GM12891 (cell line): ENCODE measurements around the gene MAPK4.

Experiments
- DNase-seq: peaks from one replicate; pipeline ENCODE4 v3.0.0; 2011; ENCODE audit warnings: low spot score; ENCODE audit not compliant: insufficient read length
- FAIRE-seq: peaks from 2 replicates; lab custom pipeline; 2011; peaks lifted over from hg19 to GRCh38; lab: Jason Lieb, UNC
- PAX5 ChIP-seq: IDR thresholded peaks from 2 replicates; pipeline ENCODE4 v1.6.1; 2011; ENCODE audit warnings: low read length, moderate library complexity, mild to moderate bottlenecking; ENCODE audit not compliant: insufficient read depth, severe bottlenecking
- POLR2A ChIP-seq: IDR thresholded peaks from 2 replicates; pipeline ENCODE4 v1.6.1; 2011; ENCODE audit warnings: low read depth, low read length, control low read depth
- POLR2AphosphoS5 ChIP-seq: IDR thresholded peaks from 2 replicates; pipeline ENCODE4 v1.6.1; 2011; ENCODE audit warnings: low read depth, low read length, control low read depth
- POU2F2 ChIP-seq: IDR thresholded peaks from 2 replicates; pipeline ENCODE4 v1.6.1; 2011; ENCODE audit warnings: low read depth, mild to moderate bottlenecking, control low read depth, low read length, moderate library complexity
- SPI1 ChIP-seq: IDR thresholded peaks from 2 replicates; pipeline ENCODE4 v1.6.1; 2011; ENCODE audit warnings: low read depth, low read length, control low read depth
- TAF1 ChIP-seq: IDR thresholded peaks from 2 replicates; pipeline ENCODE4 v1.6.1; 2011; ENCODE audit warnings: low read depth, low read length, control low read depth

MAPK4 gene

DNA sequence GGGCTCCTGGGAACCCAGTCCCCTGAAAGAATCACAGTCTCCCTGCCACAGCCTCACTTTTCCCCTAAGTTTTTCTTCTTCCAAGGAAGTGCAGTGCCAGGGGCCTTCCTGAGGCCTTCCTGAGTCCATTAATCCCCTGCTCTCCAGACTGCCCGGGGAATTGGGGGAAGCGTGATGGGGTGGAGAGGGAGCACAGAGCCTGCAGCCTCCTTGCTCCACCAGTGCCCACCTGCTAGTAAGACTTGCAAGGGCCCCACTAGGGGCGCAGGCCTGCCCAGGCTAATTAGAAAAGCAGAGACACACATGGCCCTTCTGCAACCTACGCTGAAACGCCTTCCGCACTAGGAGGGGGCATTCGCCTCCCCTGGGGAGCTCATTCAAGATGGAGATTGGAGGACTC lies 149.3 kb downstream of the MAPK4 start:
- DNase-seq, result no peak
- no peak for FAIRE-seq
- TF ChIP-seq PAX5 (no peak), TAF1 (no peak), POLR2AphosphoS5 (no peak), POLR2A (no peak), POU2F2 (no peak), SPI1 (no peak)

DNA sequence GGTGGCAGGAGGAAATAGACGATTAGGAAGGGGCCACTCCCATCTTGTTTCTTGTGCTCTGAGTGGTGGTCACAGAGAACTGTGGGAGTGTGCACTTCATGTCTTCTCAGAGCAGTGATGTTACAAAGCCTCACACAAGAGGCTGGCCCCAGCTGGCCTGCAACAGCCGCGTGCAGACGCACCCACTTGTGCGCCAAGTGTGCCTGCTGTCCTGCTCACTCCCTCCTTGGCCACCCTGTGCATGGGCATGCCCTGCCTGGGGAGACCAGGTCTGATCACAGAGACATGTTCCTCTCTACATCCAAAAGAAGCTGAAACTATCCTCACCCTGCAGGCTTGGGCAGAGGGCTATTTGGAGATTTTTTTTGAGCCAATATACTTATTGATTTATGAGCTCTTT lies 151.5 kb downstream of the MAPK4 start:
- TF ChIP-seq TAF1, result no peak
- TF ChIP-seq SPI1, result no peak
- TF ChIP-seq PAX5, result no peak
- TF ChIP-seq POLR2A, result no peak
- no peak for TF ChIP-seq POLR2AphosphoS5
- TF ChIP-seq POU2F2, result no peak
- no peak for FAIRE-seq
- DNase-seq, result no peak

DNA sequence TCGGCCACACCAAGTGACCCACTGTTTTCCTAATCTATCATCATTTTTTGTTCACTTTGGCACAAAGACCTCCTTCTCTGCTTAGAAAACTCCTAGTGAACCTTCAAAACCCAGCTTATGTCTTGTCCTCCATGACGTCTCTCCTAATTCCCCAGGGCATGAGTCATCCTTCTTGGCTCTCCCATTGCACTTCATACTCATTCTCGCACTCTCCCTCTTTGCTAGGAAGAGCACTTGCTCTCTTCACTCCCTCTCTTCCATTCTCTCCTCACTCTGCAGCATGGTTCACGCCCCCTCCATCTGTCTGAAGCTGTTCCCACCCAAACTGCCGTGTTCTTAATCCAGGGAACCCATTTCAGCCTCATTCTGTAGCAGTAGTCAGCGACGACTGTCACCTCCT lies 156.0 kb downstream of the MAPK4 start:
- FAIRE-seq (no peak), DNase-seq (no peak)
- TF ChIP-seq POU2F2 (no peak), PAX5 (no peak), POLR2A (no peak), POLR2AphosphoS5 (no peak), TAF1 (no peak), SPI1 (no peak)

DNA sequence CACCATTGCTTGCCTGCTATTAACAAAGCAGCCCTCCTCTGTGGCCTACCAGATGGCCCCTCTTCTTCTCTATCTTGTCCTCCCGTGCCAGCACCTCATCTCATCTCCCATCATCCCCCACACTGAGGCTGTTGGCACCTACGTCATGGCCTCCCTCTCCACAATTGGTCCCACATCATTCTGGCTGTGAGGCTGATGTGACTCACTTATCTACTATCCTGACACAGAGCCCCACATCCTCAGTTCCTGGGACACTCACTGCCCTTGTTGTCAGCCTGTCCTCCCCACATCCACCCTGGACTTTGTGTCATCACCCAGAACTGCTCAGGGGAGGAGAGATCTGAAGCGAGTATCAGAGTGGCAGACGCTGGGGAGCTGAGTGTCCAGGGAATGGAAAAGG lies 157.0 kb downstream of the MAPK4 start:
- FAIRE-seq (no peak), DNase-seq (no peak)
- no peak for TF ChIP-seq POLR2A

DNA sequence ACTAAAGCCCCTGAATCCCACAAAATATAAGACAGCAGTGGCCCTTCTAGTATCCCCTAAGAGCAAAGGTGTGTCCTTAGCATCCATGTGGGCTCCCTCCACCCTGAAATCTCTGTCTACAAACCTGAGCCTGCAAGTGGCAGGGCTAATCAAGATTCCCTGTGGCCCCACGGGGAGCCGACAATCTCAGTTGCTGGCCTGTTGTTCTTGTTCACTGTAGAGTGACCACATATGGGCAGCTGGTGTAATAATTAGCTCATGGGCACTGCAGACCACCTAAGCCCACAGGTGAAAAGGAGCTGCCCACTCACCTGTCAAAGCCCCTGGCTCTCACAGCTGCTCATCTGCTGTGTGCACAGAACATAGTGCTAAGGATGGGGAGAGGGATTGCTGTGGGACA lies 157.7 kb downstream of the MAPK4 start:
- FAIRE-seq, result no peak
- TF ChIP-seq POLR2A, result no peak
- no peak for TF ChIP-seq PAX5
- TF ChIP-seq POLR2AphosphoS5, result no peak
- no peak for DNase-seq

DNA sequence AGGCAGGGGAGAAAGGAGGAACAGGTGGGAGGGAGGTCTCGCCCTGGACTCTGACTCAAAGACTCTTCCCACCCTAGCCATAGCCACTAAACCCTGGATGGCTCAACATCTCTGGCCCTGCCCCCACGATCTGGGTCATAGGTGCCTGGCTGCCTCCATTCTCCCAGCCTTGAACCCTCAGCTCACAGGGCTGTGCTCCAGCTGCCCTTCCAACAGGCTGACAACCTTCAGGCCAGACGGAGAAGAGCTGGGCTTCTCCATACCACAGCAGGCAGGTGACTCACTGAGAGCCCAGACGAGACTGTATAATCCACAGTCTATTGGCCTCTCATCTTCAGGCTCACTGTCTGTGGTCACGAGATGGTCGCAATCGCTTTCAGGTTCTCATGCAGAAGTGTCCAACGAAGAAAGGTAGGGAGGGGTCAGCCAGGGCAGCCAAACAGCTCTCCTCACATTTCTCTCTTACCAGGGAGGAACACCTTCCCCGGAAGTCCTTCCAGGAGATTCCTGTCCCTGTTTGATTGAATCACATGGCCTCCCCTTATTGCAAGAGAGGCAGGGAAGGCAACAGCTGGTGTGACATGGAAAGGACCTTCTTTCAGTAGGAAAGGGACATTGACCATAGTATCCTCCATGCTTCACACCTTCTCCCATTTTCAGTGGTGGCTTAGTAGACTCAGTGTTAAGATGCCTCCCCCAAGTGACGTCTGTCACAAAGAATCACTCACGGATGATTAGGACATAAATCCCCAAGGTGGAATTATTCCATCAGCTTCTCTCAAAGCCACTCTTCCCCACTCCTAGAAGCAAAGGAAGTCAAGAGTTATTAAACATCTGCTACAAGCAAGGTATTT lies 159.8 kb downstream of the MAPK4 start:
- FAIRE-seq (no peak), DNase-seq (no peak)
- no peak for TF ChIP-seq PAX5
- TF ChIP-seq POU2F2, result no peak
- TF ChIP-seq POLR2AphosphoS5, result no peak
- no peak for TF ChIP-seq POLR2A
- no peak for TF ChIP-seq TAF1
- TF ChIP-seq SPI1, result no peak

DNA sequence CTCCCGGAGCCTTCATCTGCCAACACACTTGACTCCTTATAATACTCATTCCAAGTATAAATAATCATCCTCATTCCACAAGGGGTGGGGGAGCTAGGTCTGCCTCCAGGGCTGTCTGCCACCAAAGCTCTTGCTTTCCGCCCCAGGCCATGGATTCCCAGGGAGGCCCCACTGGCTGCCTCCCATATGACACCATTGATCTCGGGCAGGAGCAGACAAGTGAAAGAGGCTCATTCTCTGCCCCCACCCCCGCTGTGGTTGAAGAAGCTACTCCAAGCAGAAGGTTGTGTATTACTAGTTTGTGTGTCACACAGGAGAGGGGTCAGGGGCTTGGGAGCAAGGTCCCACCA lies 160.4 kb downstream of the MAPK4 start:
- DNase-seq (no peak), FAIRE-seq (no peak)
- no peak for TF ChIP-seq PAX5
- TF ChIP-seq POLR2A, result no peak
- no peak for TF ChIP-seq SPI1
- TF ChIP-seq POLR2AphosphoS5, result no peak
- TF ChIP-seq POU2F2, result no peak
- TF ChIP-seq TAF1, result no peak

DNA sequence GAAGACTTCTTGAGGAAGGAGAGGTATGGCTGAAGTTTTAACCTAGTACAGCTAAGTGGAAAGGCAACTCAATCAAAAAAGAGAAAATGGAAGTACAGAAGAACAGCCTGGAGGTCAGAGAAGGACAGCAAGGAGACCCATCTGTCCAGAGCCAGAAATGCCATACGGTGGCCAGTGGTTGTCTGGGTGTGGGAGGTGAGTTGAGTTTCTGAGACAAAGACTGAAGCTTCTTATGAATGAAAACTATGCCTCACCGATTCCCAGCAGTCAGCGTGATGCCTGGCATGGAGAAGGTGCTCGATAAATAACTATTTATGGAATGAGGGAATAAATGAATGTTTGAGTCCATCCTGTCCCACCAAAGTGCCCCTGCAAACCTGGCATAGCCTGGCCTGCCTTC lies 161.1 kb downstream of the MAPK4 start:
- DNase-seq (no peak), FAIRE-seq (no peak)
- TF ChIP-seq TAF1, result no peak
- TF ChIP-seq PAX5, result no peak
- TF ChIP-seq SPI1, result no peak

DNA sequence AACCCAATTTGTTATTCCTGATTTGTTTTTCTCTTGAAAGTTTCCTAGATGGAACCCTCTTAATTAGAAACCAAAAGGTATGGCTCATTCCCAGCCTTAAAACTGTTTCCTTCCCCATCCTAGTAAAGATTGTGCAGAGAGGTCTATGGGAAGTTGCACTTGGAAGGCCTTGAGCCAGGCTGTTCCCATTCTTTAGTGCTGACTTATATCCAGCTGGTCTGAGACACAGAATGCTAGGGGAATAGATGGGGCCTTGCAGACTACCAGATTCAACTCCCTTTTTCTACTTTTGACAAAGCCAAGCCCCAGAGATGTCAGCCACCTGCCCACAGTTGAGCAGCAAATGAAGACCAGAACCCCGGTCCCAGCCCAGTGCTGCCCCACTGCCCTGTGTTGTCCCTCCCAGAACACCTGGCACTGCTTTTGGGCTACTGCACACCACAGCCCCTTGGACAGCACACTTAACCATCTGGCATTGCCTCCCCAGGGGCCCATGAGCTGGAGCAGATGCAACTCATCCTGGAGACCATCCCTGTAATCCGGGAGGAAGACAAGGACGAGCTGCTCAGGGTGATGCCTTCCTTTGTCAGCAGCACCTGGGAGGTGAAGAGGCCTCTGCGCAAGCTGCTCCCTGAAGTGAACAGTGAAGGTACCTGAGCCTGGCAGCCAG lies 161.7 kb downstream of the MAPK4 start:
- no peak for DNase-seq
- no peak for FAIRE-seq
- TF ChIP-seq POLR2A (no peak), PAX5 (no peak)

DNA sequence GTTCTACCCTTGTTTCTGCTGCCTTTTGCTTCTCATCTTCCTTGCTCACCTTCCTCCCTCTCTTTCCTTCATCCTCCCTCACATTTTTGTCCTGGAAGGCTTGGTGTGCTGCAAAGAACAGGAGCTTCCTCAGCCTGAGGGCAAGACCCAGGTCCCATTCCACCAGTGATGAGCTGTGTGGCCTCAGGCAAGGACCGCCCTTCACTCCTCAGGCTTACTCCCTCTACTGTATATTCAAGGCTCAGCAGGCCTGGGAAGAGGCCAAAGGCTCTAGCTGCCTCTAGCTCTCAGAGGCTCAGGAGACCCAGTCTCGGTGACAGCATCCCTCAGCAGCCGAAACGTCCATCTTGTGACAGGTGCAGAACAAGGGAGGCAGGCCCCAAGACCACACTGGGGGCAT lies 162.4 kb downstream of the MAPK4 start:
- DNase-seq (no peak), FAIRE-seq (no peak)
- TF ChIP-seq POU2F2 (no peak), TAF1 (no peak), PAX5 (no peak)

DNA sequence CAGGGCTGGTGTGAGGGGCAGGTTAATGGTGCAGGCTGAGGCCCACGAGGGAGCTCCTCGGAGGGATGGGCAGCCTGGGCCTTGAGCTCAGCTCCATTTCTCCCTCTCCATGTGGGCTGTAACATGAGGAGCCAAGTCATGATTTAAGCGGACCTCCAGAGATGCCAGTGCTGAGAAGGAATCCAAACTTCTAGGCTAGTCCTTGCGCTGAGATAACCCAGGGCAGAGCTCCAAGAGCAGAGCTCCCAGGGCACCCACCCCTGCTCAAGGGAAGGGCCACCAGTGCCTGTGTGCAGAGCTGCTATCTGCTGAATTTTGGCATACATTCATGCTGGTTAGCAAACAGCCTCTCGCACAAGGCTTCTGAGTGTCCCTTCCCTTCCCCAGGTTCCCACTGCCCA lies 164.9 kb downstream of the MAPK4 start:
- TF ChIP-seq POLR2A (no peak), SPI1 (no peak), PAX5 (no peak), POLR2AphosphoS5 (no peak), POU2F2 (no peak), TAF1 (no peak)
- FAIRE-seq, result no peak

More for the DNA sequence above, 164.9 kb downstream of the MAPK4 start:
- no peak for DNase-seq
